OCI-LY1 (cell line): ENCODE measurements around the gene ACOD1.

ENCODE experiments used
- CTCF ChIP-seq: fragments of 200-600 bp; sonication (generic), shearing (Covaris generic); IDR thresholded peaks from 2 replicates; pipeline ENCODE4 v1.5.1; 2017; ENCODE audit warnings: mild to moderate bottlenecking, antibody characterized with exemption, low read length, moderate library complexity, mixed read lengths
- EZH2 ChIP-seq: fragments of 200-600 bp; sonication (generic), shearing (Covaris generic); IDR thresholded peaks from 2 replicates; pipeline ENCODE4 v1.8.0; 2017; ENCODE audit warnings: borderline replicate concordance, mixed run types, mild to moderate bottlenecking, antibody characterized with exemption, low read length, moderate library complexity, mixed read lengths

GRCh38 chr13:76948149-76948548 is at the start of gene ACOD1:
- no peak for TF ChIP-seq CTCF
- TF ChIP-seq EZH2, result no peak
